GM12878 (cell line): ENCODE results near the gene SPATA6. TPM values are rescaled to one million over a fixed set of nuclear protein-coding genes. Genes with fewer than 3 reads are reported as not detected.

Experiments used
- ATAC-seq: fragments of 200-7000 bp; cut with Tn5 transposase; 3 replicates; pipeline ENCODE4 v1.9.1; 2020; ENCODE audit warnings: mild to moderate bottlenecking, moderate library complexity
- BruUV-seq: library from RNA; stranded (reverse); fragments of 400-500 nt; replicated peaks from 2 replicates; lab custom pipeline; 2021; lab: Mats Ljungman, UMichigan
- CTCF ChIA-PET: fragments of 300-600 bp; sonication (Branson Sonifier 250); formaldehyde crosslinking; extraction: SDS; loops from one replicate; lab custom pipeline; 2021; ENCODE audit warnings: inconsistent platforms; lab: Yijun Ruan, JAX
- POLR2A ChIA-PET: fragments of 350-600 bp; formaldehyde crosslinking; extraction: SDS; loops from one replicate; lab custom pipeline; 2021; ENCODE audit warnings: inconsistent platforms; lab: Charles Lee
- RAD21 ChIA-PET: fragments of 300-600 bp; sonication (Branson Sonifier 250); formaldehyde crosslinking; loops from one replicate; lab custom pipeline; 2023; ENCODE audit warnings: antibody characterized with exemption; ENCODE audit not compliant: unreplicated experiment; lab: Charles Lee
- SMC1A ChIA-PET: fragments of 300-600 bp; sonication (Branson Sonifier 250); formaldehyde crosslinking; loops from one replicate; lab custom pipeline; 2023; ENCODE audit not compliant: unreplicated experiment, uncharacterized antibody; lab: Charles Lee
- DNase-seq: peaks from one replicate; pipeline ENCODE4 v3.0.0-alpha.2; 2011; ENCODE audit warnings: low read depth, low spot score
- FAIRE-seq: peaks from 3 replicates; lab custom pipeline; 2011; peaks lifted over from hg19 to GRCh38; lab: Jason Lieb, UNC
- H2AFZ ChIP-seq: 2 replicates; pipeline ENCODE4 v1.6.0; 2011; ENCODE audit warnings: low read depth, low read length, control low read depth; ENCODE audit not compliant: control insufficient read depth
- H3K27ac ChIP-seq: 2 replicates; pipeline ENCODE4 v1.5.1; 2011; ENCODE audit warnings: control low read depth; ENCODE audit not compliant: control insufficient read depth, insufficient read depth
- H3K27me3 ChIP-seq, 2 experiments: replicated peaks in 1 of 2; 2 replicates each; pipeline versions ENCODE4 v1.6.0 to v1.6.1; 2011; ENCODE audit warnings: low read length in 1 of 2; ENCODE audit not compliant: control insufficient read depth in 2 of 2, insufficient read depth in 2 of 2
- H3K36me3 ChIP-seq, 2 experiments: 2 replicates each; pipeline ENCODE4 v1.5.1; 2011; ENCODE audit warnings: low read length in 1 of 2; ENCODE audit not compliant: control insufficient read depth in 2 of 2, insufficient read depth in 2 of 2
- H3K4me1 ChIP-seq: 2 replicates; pipeline ENCODE4 v1.6.1; 2011; ENCODE audit warnings: mild to moderate bottlenecking, low read length, moderate library complexity, mixed read lengths; ENCODE audit not compliant: control insufficient read depth, insufficient read depth
- H3K4me2 ChIP-seq: 2 replicates; pipeline ENCODE4 v1.6.0; 2011; ENCODE audit warnings: control low read depth; ENCODE audit not compliant: control insufficient read depth, insufficient read depth
- H3K4me3 ChIP-seq: fragments of 200-600 bp; sonication (generic); 2 replicates; pipeline ENCODE4 v1.5.1; 2016
- H3K79me2 ChIP-seq: 2 replicates; pipeline ENCODE4 v1.6.0; 2011; ENCODE audit warnings: low read length; ENCODE audit not compliant: control insufficient read depth, insufficient read depth
- H3K9ac ChIP-seq: 2 replicates; pipeline ENCODE4 v1.8.0; 2011; ENCODE audit warnings: low read length, control low read depth, mixed read lengths; ENCODE audit not compliant: control insufficient read depth, insufficient read depth
- H3K9me3 ChIP-seq: replicated peaks from 3 replicates; pipeline ENCODE4 v1.5.1; 2011; ENCODE audit warnings: mild to moderate bottlenecking, low read length; ENCODE audit not compliant: control insufficient read depth, insufficient read depth
- H4K20me1 ChIP-seq: 2 replicates; pipeline ENCODE4 v1.6.0; 2011; ENCODE audit not compliant: control insufficient read depth, insufficient read depth
- E2F8 ChIP-seq: fragments of 450-650 bp; IDR thresholded peaks from 2 replicates; pipeline ENCODE4 v1.6.1; 2018; ENCODE audit warnings: mild to moderate bottlenecking, low read depth, moderate library complexity; ENCODE audit not compliant: partially characterized antibody
- POU2F2 ChIP-seq: IDR thresholded peaks from 3 replicates; pipeline ENCODE4 v1.6.1; 2011; ENCODE audit warnings: low read depth, mild to moderate bottlenecking, low read length, borderline replicate concordance
- RAD51 ChIP-seq: fragments of 450-650 bp; IDR thresholded peaks from 2 replicates; pipeline ENCODE4 v1.6.1; 2016; ENCODE audit warnings: moderate library complexity, mild to moderate bottlenecking, inconsistent platforms
- WGBS: methylation state at CpG from one replicate; pipeline ENCODE4 v1.1.6; 2016; ENCODE audit warnings: low lambda C conversion rate; ENCODE audit not compliant: insufficient replicate concordance, insufficient coverage; ENCODE audit errors: missing lambda C conversion rate; 5-methylcytosine and 5-hydroxymethylcytosine counted together
- in situ Hi-C: fragments of 300-500 bp; cut with MboI; formaldehyde crosslinking; loops from 9 replicates; pipeline ENCODE4 v1.14.3; 2018; ENCODE audit warnings: mixed read lengths
- intact Hi-C: fragments of 100-400 bp; cut with micrococcal nuclease; formaldehyde crosslinking; loops from one replicate; pipeline ENCODE4 v1.14.2; 2022; ENCODE audit not compliant: unreplicated experiment
- polyA plus RNA-seq, 11 experiments: library from polyadenylated mRNA; depleted of rRNA in 4 of 11; unstranded in 6 of 11; stranded (reverse) in 5 of 11; fragments of >200 nt; fragmentation: Nextera tagmentation in 4 of 11; fragmentation: Illumina TruSeq in 1 of 11; extraction: Ambion mirVana in 4 of 11; extraction: Trizol in 1 of 11; gene quantifications; 1 replicate in 1 of 11; 2 replicates in 10 of 11; pipeline versions ENCODE4 v1.2.1 to v1.2.3, GENCODE V29; 2011 to 2016; ENCODE audit warnings: inconsistent platforms in 2 of 11, missing spikeins in 2 of 11, low read depth in 1 of 11
- total RNA-seq, 4 experiments: library from RNA; depleted of rRNA in 3 of 4; stranded (reverse); fragments of >200 nt in 3 of 4; fragmentation: Illumina TruSeq in 1 of 4; extraction: Trizol in 1 of 4; gene quantifications; 2 replicates each; pipeline versions ENCODE4 v1.2.1 to v1.2.3, GENCODE V29; 2013 to 2021
- TF ChIP-seq, protein P1 (sequence below): IDR thresholded peaks from 2 replicates; pipeline ENCODE4 v1.6.1; 2011; ENCODE audit warnings: borderline replicate concordance, low read depth, mild to moderate bottlenecking, moderate library complexity, mixed read lengths, low read length; ENCODE audit not compliant: insufficient read depth; ENCODE audit errors: extremely low read length

The SPATA6 gene
- total and polyA plus RNA-seq, 10 of the 15 experiments (the other 5 are each of a cell fraction or from before 2014, with no cell fraction given) = 0.29 TPM; not detected in 9

- TF ChIP-seq E2F8 (no peak), POU2F2 (no peak)
Observed at GRCh38 chr1:48254254-48254653, 217.8 kb downstream of the SPATA6 start (continued).

DNA sequence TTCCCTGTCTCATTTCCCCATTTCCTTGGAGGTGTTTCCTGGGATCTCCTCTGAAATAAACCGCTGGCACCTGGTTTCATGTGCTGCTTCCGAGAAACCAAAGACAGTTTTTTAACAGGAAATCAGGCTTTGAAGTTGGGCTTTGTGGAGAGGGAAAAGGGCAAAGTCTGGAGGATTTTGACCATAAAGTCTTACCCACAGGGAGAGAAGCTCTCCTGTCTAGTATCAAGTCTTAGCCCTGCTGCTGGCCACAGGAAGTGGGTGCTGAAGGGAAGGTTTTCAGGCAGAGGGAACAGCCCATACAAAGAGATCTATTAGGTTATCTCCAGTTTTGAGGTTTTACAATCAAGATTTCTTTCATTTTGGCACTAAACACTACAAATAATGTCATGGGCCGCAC, 220.2 kb downstream of the SPATA6 start:
- ChIA-PET POLR2A (no interaction called here), CTCF (no interaction called here), SMC1A (no interaction called here), RAD21 (no interaction called here)
- WGBS = 35% methylated on average over 3 of the region's 3 CpGs
- Histone ChIP-seq H4K20me1 (no peaks in the 10 kb centered on the region), H3K4me1 (no peaks in the 10 kb centered on the region), H3K9me3 (no peaks in the 10 kb centered on the region), H3K79me2 (no peaks in the 10 kb centered on the region), H3K9ac (no peak overlapping the region), H3K36me3 (no peaks in the 10 kb centered on the region), H3K4me2 (no peak overlapping the region), H3K4me3 (no peak overlapping the region), H3K27me3 (no peaks in the 10 kb centered on the region), H3K27ac (no peak overlapping the region), H2AFZ (no peak overlapping the region)
- intact Hi-C loops = no loop called here
- in situ Hi-C loops = no loop called here
- no peak for FAIRE-seq
- no peak for TF ChIP-seq RAD51
- TF ChIP-seq, protein P1, sequence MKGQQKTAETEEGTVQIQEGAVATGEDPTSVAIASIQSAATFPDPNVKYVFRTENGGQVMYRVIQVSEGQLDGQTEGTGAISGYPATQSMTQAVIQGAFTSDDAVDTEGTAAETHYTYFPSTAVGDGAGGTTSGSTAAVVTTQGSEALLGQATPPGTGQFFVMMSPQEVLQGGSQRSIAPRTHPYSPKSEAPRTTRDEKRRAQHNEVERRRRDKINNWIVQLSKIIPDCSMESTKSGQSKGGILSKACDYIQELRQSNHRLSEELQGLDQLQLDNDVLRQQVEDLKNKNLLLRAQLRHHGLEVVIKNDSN = no peak
- BruUV-seq = no TSS peak
- ATAC-seq = no peak
- no peak for DNase-seq
